ENCODE measurements around the gene DCTN1. TPM values are rescaled to one million over a fixed set of nuclear protein-coding genes. Genes with fewer than 3 reads are reported as not detected.
A peak's percentile ranks its signal among the peaks of the same experiment; 100 is the strongest.

DCTN1 gene
- total RNA-seq, 2 donors from 2014 or later = 94.6 to 114 TPM

DNA sequence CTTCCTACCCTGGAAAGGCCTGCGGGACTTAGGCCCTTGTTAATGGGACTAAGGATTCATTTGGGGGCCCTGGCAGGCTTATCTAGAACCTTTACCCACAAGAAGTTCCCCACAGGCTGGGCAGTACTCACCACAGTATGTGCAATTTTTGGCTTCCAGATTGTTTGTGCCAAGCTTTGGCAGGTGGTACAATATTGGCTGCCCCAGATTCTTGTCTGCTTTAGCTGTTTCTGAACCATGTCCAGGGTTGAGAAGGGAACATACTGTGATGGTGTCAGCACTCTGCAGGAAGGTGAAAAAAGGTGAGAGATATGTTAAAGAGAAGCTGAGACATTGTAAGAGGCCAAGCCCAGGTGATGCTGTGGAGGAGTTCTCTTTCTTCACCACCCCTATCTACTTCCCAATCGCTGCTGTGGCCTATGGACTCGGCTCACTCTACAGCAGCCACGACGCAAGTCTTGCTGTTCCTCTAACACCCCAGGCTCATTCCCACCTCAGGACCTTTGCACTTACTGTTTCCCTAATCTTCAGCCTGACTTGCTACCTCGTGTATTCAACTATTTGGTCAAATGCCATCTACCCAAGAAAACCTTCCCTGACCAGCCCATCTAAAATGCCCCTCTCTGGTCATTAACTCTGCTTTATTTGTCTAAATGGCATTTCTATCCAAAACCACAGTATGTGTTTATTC is 46.1 kb downstream of the DCTN1 start:
- ATAC-seq (no peak), DNase-seq (no peak)
- intact Hi-C loops (cut with DNase I, micrococcal nuclease) = no loop called here

- DNase-seq (peak in 1 of 2 donors; percentile 34), ATAC-seq (peak; percentile 70)
- intact Hi-C loops (cut with DNase I, micrococcal nuclease) = no loop called here
These were observed 46.9 kb downstream of the DCTN1 start for GRCh38 chr2:74333175-74333574.

GRCh38 chr2:74332550-74333174 is 47.4 kb downstream of the DCTN1 start:
- ATAC-seq (no peak), DNase-seq (no peak)
- intact Hi-C loops (cut with DNase I, micrococcal nuclease) = no loop called here

DNA sequence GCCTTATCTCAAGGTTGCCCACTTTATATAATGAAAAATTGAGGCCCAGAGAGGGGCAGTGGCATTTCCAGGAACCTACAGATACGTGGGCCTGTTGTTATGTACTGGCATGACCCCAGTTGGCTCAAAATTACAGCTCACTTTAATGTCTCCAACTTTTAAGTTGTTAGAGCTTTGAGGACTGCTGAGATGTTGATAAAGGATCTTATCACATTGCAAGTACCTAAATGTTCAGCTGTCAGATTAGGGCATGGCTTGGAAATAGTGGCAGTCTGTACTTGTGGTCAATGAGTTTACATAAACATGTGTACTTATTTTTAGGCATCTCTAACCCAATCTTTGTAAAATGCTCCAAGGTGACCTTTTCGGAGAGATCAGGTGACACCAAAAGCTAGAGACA is 51.5 kb downstream of the DCTN1 start:
- DNase-seq (no peak), ATAC-seq (no peak)
- intact Hi-C loops (cut with DNase I, micrococcal nuclease) = loop anchor here in 1 of 2 donors (10.0 kb wide), 1 partner anchor 74 kb away; no protein-coding TSS in a partner anchor

- DNase-seq (no peak), ATAC-seq (no peak)
- intact Hi-C loops (cut with DNase I, micrococcal nuclease) = loop anchor here in 1 of 2 donors (10.0 kb wide), 1 partner anchor 73 kb away; no protein-coding TSS in a partner anchor
These were observed 52.0 kb downstream of the DCTN1 start for GRCh38 chr2:74328074-74328473.

GRCh38 chr2:74327627-74328026 is 52.5 kb downstream of the DCTN1 start:
- ATAC-seq = no peak
- intact Hi-C loops (cut with DNase I, micrococcal nuclease) = loop anchor here in 1 of 2 donors (10.0 kb wide), 1 partner anchor 73 kb away; no protein-coding TSS in a partner anchor

DNA sequence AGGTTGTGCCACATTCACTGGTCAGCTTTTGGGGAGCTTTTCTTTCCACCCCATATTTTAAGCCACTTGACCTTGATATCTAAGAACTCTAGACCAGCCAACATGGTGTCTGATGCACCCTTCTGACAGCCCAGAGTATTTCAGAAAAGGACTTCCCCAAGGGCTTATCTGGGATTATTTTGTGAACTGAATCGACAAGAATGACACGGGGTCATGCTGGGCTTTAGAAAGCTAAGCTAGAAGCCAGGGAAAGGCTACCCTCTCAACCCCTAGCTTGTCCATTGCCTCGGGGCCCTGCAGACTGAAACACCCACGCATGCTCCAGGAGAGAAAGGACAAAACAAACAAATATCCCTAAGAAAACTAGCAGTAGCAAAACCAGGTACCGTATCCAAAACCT is 52.9 kb downstream of the DCTN1 start:
- DNase-seq = no peak
- intact Hi-C loops (cut with DNase I, micrococcal nuclease) = loop anchor here in 1 of 2 donors (10.0 kb wide), 1 partner anchor 72 kb away; no protein-coding TSS in a partner anchor
- ATAC-seq = no peak

More at GRCh38 chr2:74327627-74328026, 52.5 kb downstream of the DCTN1 start:
- no peak for DNase-seq

DNA sequence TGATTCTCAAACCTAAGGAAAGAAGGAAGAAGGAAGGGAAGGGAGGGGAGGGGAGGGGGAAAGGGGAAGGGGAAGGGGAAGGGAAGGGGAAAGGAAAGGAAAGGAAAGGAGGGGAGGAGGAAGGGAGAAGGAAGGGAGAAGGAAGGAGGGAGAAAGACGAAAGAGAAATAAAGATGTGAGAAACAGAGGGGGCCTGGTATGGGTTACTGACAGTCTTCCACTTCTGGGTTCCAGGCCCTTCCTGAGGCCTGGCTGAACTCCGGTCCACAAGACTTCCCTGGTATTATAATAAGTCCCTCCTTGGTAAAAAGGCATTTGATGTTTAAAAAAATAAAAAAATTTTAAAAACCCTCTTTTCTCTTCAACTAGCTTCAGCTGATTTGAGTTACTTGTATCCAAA is 54.3 kb downstream of the DCTN1 start:
- intact Hi-C loops (cut with DNase I, micrococcal nuclease) = loop anchor here in 1 of 2 donors (10.0 kb wide), 1 partner anchor 71 kb away; no protein-coding TSS in a partner anchor
- no peak for ATAC-seq

DNA sequence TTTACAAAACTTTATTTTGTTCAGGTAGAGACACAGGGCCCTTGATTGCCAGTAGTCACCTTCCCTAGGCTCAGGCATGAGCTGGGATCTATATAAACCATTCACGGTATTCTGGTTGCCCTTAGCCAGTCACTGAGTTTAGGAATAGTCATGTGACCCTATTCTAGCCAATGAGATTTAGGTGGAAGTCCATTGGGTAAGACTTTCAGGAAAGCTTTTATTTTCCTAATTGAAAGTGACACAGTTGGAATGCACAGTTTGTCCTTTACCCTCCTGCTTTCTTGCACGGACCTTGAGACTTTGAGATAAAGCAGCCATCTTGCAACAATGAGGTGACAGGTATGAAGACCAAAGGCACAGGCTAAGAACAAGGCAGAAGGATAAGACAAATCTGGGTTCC is 58.4 kb downstream of the DCTN1 start:
- intact Hi-C loops (cut with DNase I, micrococcal nuclease) = loop anchor here in 1 of 2 donors (10.0 kb wide), 1 partner anchor 67 kb away; no protein-coding TSS in a partner anchor
- DNase-seq = no peak
- ATAC-seq = no peak

More for the DNA sequence above, 54.3 kb downstream of the DCTN1 start:
- DNase-seq = no peak

GRCh38 chr2:74317701-74318100 is 62.4 kb downstream of the DCTN1 start:
- no peak for DNase-seq
- intact Hi-C loops (cut with DNase I, micrococcal nuclease) = no loop called here
- no peak for ATAC-seq

DNA sequence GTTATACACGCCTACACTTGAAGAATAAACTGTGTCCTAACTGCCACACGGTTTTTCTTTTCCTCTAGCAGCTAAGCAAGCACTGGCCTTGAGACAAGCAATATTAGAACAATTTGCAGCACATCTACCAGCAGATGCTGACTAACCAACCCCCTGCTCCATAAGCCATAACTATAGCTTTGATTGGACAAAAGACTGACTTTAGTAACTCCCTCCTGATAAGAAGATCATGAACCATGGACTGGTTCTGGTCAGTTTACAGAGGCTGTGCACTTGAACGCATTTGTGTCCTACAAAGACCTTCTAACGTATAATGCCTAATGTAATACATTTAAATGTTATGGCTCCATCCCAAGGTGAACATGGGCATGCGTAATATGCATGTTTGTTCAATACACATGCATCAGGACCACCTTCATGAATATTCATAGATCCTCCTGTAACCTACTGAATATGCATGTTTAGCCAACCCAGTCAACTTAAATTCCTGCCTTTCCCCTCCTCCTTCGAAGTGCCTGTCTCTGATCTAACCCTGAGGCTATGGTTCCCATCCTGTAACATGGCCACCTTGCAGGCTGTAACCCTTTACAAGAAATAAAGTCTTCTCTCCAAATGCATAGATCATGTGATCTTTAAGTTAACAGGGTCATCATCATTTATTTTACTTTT is 63.4 kb downstream of the DCTN1 start:
- intact Hi-C loops (cut with DNase I, micrococcal nuclease) = no loop called here
- no peak for DNase-seq
- ATAC-seq = peak; percentile 27

DNA sequence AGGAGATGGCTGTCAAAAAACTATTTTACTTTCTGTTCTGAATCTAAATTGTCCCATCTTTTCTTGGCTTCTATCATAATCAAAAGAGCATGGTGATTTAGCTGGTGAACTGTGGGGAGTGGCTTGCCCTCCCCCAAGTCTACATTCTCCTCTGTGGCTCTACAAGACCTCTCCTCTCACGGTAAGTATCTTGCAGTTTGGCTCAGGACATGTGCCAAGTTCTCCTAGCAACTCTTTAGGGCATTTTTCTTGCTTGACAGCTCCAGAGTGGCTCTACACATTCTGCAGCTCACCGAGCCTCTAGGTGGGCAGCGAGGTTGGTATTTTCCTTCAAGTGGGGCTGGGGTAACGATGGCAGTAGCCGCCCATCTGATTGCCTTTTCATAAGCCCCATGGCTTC is 66.0 kb downstream of the DCTN1 start:
- intact Hi-C loops (cut with DNase I, micrococcal nuclease) = no loop called here
- no peak for ATAC-seq
- no peak for DNase-seq

- intact Hi-C loops (cut with DNase I, micrococcal nuclease) = no loop called here
- no peak for DNase-seq
- ATAC-seq = no peak
These were observed 66.6 kb downstream of the DCTN1 start for GRCh38 chr2:74313497-74313896.

GRCh38 chr2:74312913-74313312 is 67.2 kb downstream of the DCTN1 start:
- intact Hi-C loops (cut with DNase I, micrococcal nuclease) = no loop called here
- ATAC-seq (no peak), DNase-seq (no peak)

Other genes with a start within 250 kb of the DCTN1 start
- 10 to 100 TPM; 40.4 to 45.8 TPM for gene BOLA3, start 232.4 kb downstream of the DCTN1 start, total RNA-seq
- 100 to 1,000 TPM; 137 to 138 TPM for gene MOB1A, start 201.4 kb downstream of the DCTN1 start, total RNA-seq
- gene MTHFD2, start 181.7 kb downstream of the DCTN1 start, total RNA-seq = 10 to 100 TPM; 23.4 to 53.4 TPM
- 1 to 10 TPM; 1.4 to 2.2 TPM for gene SLC4A5, start 36.9 kb downstream of the DCTN1 start, total RNA-seq
- gene C2orf81, start 41.3 kb upstream of the DCTN1 start, total RNA-seq = 1 to 10 TPM in 1 of 2 donors, under 1 TPM in 1; 0.49 to 1.7 TPM
- gene WDR54, start 41.4 kb upstream of the DCTN1 start, total RNA-seq = 1 to 10 TPM; 2.8 to 5.4 TPM
- 10 to 100 TPM; 47.6 to 51.9 TPM for gene RTKN, start 61.6 kb upstream of the DCTN1 start, total RNA-seq
- 10 to 100 TPM; 26.6 to 27.7 TPM for gene INO80B, start 74.8 kb upstream of the DCTN1 start, total RNA-seq
- 10 to 100 TPM; 48.4 to 56.6 TPM for gene WBP1, start 78.1 kb upstream of the DCTN1 start, total RNA-seq
- gene MOGS, start 85.1 kb upstream of the DCTN1 start, total RNA-seq = 10 to 100 TPM; 51.4 to 59.6 TPM
- 10 to 100 TPM; 63.6 to 65.0 TPM for gene MRPL53, start 92.4 kb upstream of the DCTN1 start, total RNA-seq
- gene CCDC142, start 102.7 kb upstream of the DCTN1 start, total RNA-seq = 10 to 100 TPM; 22.4 to 23.9 TPM
- 10 to 100 TPM; 23.6 to 29.7 TPM for gene TTC31, start 102.8 kb upstream of the DCTN1 start, total RNA-seq
- 1 to 10 TPM; 1.2 to 1.7 TPM for gene LBX2, start 119.3 kb upstream of the DCTN1 start, total RNA-seq
- gene PCGF1, start 127.4 kb upstream of the DCTN1 start, total RNA-seq = 10 to 100 TPM; 18.4 to 20.2 TPM
- under 1 TPM in 1 of 2 donors, not detected in 1; 0.56 TPM for gene TLX2, start 134.1 kb upstream of the DCTN1 start, total RNA-seq
- 10 to 100 TPM; 34.3 to 44.0 TPM for gene DQX1, start 145.9 kb upstream of the DCTN1 start, total RNA-seq
- 100 to 1,000 TPM; 124 to 133 TPM for gene AUP1, start 149.4 kb upstream of the DCTN1 start, total RNA-seq
- 10 to 100 TPM; 22.3 to 23.0 TPM for gene HTRA2, start 149.6 kb upstream of the DCTN1 start, total RNA-seq
- gene LOXL3, start 173.6 kb upstream of the DCTN1 start, total RNA-seq = 1 to 10 TPM; 1.5 to 3.4 TPM
- gene DOK1, start 174.4 kb upstream of the DCTN1 start, total RNA-seq = 10 to 100 TPM; 16.1 to 21.4 TPM